Measurements from ENCODE around the gene BAIAP2. TPM values are rescaled to one million over a fixed set of nuclear protein-coding genes. Genes with fewer than 3 reads are reported as not detected.

Gene BAIAP2
- polyA plus RNA-seq, 2 of the 4 experiments (the other 2 are of a cell fraction): 7.1 to 27.5 TPM

DNA sequence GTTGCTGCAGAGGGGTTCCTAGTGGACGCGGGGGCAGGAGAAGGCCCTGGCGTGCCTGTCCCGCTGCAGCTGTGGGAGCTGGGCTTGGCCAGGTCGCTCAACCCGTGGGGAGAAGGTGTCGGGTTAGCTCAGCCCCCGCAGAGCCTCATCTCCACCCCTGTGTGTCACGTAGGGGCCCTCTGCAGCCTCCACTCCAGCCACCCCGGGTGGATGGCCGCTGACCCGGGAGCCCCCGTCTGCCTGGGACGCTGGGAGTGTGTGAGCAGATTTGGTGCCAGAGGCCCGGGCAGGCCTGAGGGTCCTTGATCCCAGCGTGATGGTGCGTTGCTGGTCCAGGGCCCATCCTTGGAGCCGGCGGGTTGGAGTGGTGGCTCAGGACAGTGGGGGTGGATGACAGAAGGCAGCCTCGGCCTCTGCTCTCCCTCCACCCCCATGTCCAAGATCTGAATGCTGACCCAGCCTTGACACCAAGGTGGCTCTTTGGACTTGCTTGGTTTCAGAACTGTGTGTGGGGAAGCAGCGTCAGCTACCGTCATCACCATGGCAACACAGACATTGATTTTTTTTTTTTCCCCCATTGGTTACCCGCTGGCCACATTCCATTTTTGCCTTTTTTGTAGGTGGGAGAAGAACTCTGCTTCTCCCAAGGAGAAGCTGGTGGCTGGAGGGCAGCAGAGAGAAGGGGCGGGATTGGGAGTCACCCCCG, 35.7 kb downstream of the BAIAP2 start:
- H3K27ac ChIP-seq: no peak overlapping the region

DNA sequence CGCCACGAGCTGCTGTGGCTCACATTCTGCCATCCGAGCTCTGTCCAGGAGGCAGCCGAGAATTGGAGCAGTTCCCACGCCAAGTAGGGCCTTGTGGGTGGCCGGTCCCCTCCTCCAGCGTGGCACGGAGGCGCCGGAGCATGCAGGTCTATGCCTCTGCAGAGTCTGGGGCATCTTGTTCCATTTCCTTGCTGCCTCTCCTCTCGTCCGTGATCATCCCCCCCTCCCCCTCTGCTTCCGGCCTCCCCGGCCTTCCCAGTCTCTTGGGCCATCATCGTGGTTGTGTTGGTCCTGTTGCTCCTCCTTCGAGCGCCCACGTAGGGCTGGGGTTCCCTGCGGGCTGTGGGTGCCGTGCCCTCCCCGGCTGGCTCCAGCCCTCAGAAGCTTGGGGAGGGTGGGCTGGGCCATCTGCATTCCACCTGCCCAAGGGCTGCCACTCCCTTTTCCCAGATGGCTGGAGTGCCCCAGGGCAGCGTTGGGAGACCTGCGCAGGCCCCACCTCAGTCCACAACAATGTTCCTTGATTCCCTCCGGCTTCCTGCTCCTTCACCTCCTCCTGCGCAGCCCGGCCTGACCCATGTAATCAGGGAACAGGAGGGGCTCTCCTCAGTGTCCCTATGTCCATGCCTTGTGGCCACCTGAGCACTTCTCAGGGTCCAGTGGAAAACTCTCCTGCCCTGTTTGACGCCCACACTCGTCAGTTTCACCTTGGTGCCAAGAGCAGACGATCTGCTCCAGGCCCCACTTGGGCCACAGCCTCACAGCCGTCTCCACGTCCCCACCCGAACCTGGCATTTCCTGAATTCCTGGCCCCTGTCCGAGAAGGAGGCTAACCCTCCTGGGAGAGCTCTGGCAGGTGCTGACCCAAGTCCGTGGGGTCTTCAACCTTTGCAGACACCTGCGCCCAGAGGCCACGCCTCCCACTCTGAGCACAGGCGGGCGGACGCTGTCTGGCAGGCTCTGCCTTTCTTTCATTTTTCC, 37.1 kb downstream of the BAIAP2 start:
- CTCF ChIA-PET: interaction anchor here (1.3 to 2.9 kb wide), 5 partner anchors 9 to 32 kb away, joined by 5 to 15 read pairs (median 7); no protein-coding TSS in a partner anchor
- Histone ChIP-seq H3K9me3 (no peaks in the 10 kb centered on the region), H3K4me3 (no peak overlapping the region), H3K27ac (0 out of 6 replicates have a peak overlapping the region, but pooled peaks of 1 of the 2 experiments have one; percentile 15), H3K4me1 (peaks cover 5% of the 10 kb centered on the region; the same call in 1 of the 3 replicates), H3K4me2 (no peak overlapping the region)
- DNase-seq (ENCODE audit: low read depth in 1 of 2, low spot score in 1 of 2): no peak
- POLR2A ChIA-PET: no interaction called here
- no peak for FAIRE-seq
- TF ChIP-seq EHMT2 (IDR thresholded peaks at IDR 0.05; ENCODE audit: low read depth) (no peak), HMGXB4 (CRISPR knock-in tag; IDR thresholded peaks at IDR 0.05; ENCODE audit: borderline replicate concordance) (no peak), NFE2L2 (conservative IDR thresholded peaks at IDR 0.05; ENCODE audit: low read length) (no peak), TP53 (CRISPR knock-in tag; IDR thresholded peaks at IDR 0.05) (no peak), MAFK (IDR thresholded peaks at IDR 0.05; ENCODE audit: partially characterized antibody) (no peak), CEBPB (IDR thresholded peaks at IDR 0.05) (no peak), POLR2A (IDR thresholded peaks at IDR 0.05; ENCODE audit: low read length) (no peak), POLR2AphosphoS2 (conservative IDR thresholded peaks at IDR 0.05; ENCODE audit: low read length) (no peak), JUNB (IDR thresholded peaks at IDR 0.05) (no peak)
- TF ChIP-seq, protein P1, sequence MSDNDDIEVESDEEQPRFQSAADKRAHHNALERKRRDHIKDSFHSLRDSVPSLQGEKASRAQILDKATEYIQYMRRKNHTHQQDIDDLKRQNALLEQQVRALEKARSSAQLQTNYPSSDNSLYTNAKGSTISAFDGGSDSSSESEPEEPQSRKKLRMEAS (IDR thresholded peaks at IDR 0.05): no peak
- TF ChIP-seq, protein P2, sequence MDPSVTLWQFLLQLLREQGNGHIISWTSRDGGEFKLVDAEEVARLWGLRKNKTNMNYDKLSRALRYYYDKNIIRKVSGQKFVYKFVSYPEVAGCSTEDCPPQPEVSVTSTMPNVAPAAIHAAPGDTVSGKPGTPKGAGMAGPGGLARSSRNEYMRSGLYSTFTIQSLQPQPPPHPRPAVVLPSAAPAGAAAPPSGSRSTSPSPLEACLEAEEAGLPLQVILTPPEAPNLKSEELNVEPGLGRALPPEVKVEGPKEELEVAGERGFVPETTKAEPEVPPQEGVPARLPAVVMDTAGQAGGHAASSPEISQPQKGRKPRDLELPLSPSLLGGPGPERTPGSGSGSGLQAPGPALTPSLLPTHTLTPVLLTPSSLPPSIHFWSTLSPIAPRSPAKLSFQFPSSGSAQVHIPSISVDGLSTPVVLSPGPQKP (IDR thresholded peaks at IDR 0.05; ENCODE audit: low read depth, low read length): no peak
- WGBS (ENCODE audit: missing lambda C conversion rate): 82% methylated on average over 39 of the region's 39 CpGs
- no peak for ATAC-seq

More for the DNA sequence above, 35.7 kb downstream of the BAIAP2 start:
- TF ChIP-seq KDM5A (IDR thresholded peaks at IDR 0.05) (no peak), ATOH8 (CRISPR knock-in tag; IDR thresholded peaks at IDR 0.05; ENCODE audit: low read depth) (no peak), CEBPB (IDR thresholded peaks at IDR 0.05) (no peak), FOSL2 (IDR thresholded peaks at IDR 0.05) (no peak), FOSL2 (CRISPR knock-in tag; IDR thresholded peaks at IDR 0.05) (no peak), JUNB (IDR thresholded peaks at IDR 0.05) (no peak), EHMT2 (IDR thresholded peaks at IDR 0.05; ENCODE audit: low read depth) (no peak), RCOR1 (IDR thresholded peaks at IDR 0.05; ENCODE audit: low read depth, low read length) (no peak), HEYL (CRISPR knock-in tag; IDR thresholded peaks at IDR 0.05) (no peak), MAFK (IDR thresholded peaks at IDR 0.05; ENCODE audit: partially characterized antibody) (no peak), ZNF302 (CRISPR knock-in tag; IDR thresholded peaks at IDR 0.05) (no peak), BCL3 (IDR thresholded peaks at IDR 0.05) (no peak), GATA3 (IDR thresholded peaks at IDR 0.05; ENCODE audit: borderline replicate concordance) (no peak), TFCP2L1 (CRISPR knock-in tag; IDR thresholded peaks at IDR 0.05) (no peak), ZFP36 (IDR thresholded peaks at IDR 0.05; ENCODE audit: borderline replicate concordance, partially characterized antibody) (no peak), MAZ (IDR thresholded peaks at IDR 0.05; ENCODE audit: borderline replicate concordance, low read depth, low read length) (no peak), BHLHE40 (IDR thresholded peaks at IDR 0.05; ENCODE audit: low read depth, low read length) (no peak), FOXS1 (CRISPR knock-in tag; IDR thresholded peaks at IDR 0.05) (no peak), EHF (CRISPR knock-in tag; IDR thresholded peaks at IDR 0.05) (no peak)
- TF ChIP-seq, protein P3, sequence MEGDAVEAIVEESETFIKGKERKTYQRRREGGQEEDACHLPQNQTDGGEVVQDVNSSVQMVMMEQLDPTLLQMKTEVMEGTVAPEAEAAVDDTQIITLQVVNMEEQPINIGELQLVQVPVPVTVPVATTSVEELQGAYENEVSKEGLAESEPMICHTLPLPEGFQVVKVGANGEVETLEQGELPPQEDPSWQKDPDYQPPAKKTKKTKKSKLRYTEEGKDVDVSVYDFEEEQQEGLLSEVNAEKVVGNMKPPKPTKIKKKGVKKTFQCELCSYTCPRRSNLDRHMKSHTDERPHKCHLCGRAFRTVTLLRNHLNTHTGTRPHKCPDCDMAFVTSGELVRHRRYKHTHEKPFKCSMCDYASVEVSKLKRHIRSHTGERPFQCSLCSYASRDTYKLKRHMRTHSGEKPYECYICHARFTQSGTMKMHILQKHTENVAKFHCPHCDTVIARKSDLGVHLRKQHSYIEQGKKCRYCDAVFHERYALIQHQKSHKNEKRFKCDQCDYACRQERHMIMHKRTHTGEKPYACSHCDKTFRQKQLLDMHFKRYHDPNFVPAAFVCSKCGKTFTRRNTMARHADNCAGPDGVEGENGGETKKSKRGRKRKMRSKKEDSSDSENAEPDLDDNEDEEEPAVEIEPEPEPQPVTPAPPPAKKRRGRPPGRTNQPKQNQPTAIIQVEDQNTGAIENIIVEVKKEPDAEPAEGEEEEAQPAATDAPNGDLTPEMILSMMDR (IDR thresholded peaks at IDR 0.05): no peak
- CTCF ChIA-PET: interaction anchor here (0.9 to 2.9 kb wide), 7 partner anchors 9 to 47 kb away, joined by 3 to 15 read pairs (median 5); no protein-coding TSS in a partner anchor
- POLR2A ChIA-PET: no interaction called here
- 87% methylated on average over 25 of the region's 25 CpGs for WGBS (ENCODE audit: missing lambda C conversion rate)
- Histone ChIP-seq H3K4me3 (no peak overlapping the region), H3K9me3 (no peaks in the 10 kb centered on the region), H3K4me1 (peaks cover 5% of the 10 kb centered on the region; the same call in 1 of the 3 replicates), H3K4me2 (no peak overlapping the region)
- FAIRE-seq: no peak
- no peak for DNase-seq (ENCODE audit: low read depth in 1 of 2, low spot score in 1 of 2)
- ATAC-seq: no peak

All from A549 (cell line).